Measurements from ENCODE around the gene OR52B2. TPM values are rescaled to one million over a fixed set of nuclear protein-coding genes. Genes with fewer than 3 reads are reported as not detected.

OR52B2 gene
- total RNA-seq, 1 donor from 2014 or later = not detected

DNA sequence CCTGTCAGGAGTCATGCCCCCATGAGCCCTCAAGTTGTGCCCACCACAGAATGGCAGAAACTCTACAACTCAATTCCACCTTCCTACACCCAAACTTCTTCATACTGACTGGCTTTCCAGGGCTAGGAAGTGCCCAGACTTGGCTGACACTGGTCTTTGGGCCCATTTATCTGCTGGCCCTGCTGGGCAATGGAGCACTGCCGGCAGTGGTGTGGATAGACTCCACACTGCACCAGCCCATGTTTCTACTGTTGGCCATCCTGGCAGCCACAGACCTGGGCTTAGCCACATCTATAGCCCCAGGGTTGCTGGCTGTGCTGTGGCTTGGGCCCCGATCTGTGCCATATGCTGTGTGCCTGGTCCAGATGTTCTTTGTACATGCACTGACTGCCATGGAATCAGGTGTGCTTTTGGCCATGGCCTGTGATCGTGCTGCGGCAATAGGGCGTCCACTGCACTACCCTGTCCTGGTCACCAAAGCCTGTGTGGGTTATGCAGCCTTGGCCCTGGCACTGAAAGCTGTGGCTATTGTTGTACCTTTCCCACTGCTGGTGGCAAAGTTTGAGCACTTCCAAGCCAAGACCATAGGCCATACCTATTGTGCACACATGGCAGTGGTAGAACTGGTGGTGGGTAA, 29.2 kb upstream of the OR52B2 start, which contains the start of gene OR52W1:
TSS of gene OR52W1 (plus strand) at position 51 of the 637 bp plus-strand sequence. CDS start at position 51, 0 bp downstream.
- no peak within 1 kb of the TSS for H3K4me3 ChIP-seq (ENCODE audit: low read depth, low read length)
- no peak for TF ChIP-seq CTCF (conservative IDR thresholded peaks at IDR 0.05; ENCODE audit: low read depth, low read length)
- no peak for DNase-seq (ENCODE audit: low read depth)

- TF ChIP-seq CTCF (conservative IDR thresholded peaks at IDR 0.05; ENCODE audit: low read depth, low read length) = no peak
- no peak for DNase-seq (ENCODE audit: low read depth)
- no peak overlapping the region for H3K4me3 ChIP-seq (ENCODE audit: low read depth, low read length)
These were observed 27.5 kb upstream of the OR52B2 start for GRCh38 chr11:6197466-6198200.

DNA sequence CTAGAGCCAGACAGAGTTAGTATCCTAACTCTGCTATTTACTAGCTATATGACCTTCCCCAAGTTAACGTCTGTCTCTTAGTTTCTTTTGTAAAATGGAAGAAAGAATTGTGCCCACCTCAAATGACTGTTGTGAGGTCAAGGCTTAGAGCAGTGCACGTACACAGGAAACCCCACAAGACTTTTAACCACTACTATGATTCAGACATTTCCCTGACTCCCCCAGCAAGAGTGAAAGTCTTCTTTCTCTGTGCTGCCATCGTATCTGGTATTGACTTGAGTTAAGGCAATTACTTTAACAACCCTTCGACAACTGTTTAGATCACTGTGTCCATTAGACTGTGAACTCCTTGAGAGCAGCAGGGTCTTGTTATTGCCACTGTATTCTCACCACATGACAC, 26.3 kb upstream of the OR52B2 start:
- no peak overlapping the region for H3K4me3 ChIP-seq (ENCODE audit: low read depth, low read length)
- no peak for DNase-seq (ENCODE audit: low read depth)
- no peak for TF ChIP-seq CTCF (conservative IDR thresholded peaks at IDR 0.05; ENCODE audit: low read depth, low read length)

- no peak for DNase-seq (ENCODE audit: low read depth)
- TF ChIP-seq CTCF (conservative IDR thresholded peaks at IDR 0.05; ENCODE audit: low read depth, low read length) = no peak
- no peak overlapping the region for H3K4me3 ChIP-seq (ENCODE audit: low read depth, low read length)
These were observed 24.0 kb upstream of the OR52B2 start for GRCh38 chr11:6194065-6194581.

DNA sequence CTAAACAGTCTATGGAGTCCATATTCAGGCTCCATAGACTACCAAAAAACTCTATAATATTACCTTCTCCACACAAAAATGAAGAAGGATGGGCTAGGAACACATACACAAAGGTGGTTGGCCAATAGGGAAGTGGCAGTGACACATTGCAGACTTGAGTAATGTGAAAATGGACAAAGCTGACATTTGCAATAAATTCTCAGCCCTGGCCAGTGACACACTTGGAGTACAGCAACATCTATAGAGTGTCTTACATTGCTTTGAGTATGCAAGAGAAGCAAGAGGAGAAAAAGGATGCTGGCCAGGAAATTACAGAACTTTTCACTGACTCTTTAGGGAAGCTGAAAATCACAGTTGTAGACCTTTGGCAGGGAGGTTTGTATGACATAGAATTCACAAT, 21.6 kb upstream of the OR52B2 start:
- no peak for TF ChIP-seq CTCF (conservative IDR thresholded peaks at IDR 0.05; ENCODE audit: low read depth, low read length)
- DNase-seq (ENCODE audit: low read depth) = no peak
- H3K4me3 ChIP-seq (ENCODE audit: low read depth, low read length) = no peak overlapping the region

DNA sequence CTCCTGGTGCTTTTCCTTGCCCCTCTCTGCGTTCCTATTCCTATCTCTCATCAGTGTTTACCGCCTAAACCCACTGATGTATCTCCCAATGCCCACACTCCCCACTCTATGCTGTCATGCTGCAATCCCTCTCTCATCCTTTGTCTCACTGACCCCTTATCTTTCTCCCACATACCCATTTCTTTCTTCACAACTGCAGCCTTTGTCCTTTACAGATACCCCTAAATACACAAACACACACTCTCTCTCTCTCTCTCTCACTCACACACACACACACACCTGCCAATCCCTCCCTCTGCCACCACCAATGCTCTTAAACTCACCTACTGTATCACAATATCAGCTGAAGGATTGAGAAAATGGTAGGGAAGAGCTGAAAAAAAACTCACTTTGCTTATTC, 5.3 kb upstream of the OR52B2 start:
- no peak for TF ChIP-seq CTCF (conservative IDR thresholded peaks at IDR 0.05; ENCODE audit: low read depth, low read length)
- H3K4me3 ChIP-seq (ENCODE audit: low read depth, low read length) = no peak overlapping the region
- DNase-seq (ENCODE audit: low read depth) = no peak
